ENCODE measurements around the gene KDM3B. TPM values are rescaled to one million over a fixed set of nuclear protein-coding genes. Genes with fewer than 3 reads are reported as not detected.

Gene KDM3B
- total and polyA plus RNA-seq, 9 of the 15 experiments (the other 6 are each of a cell fraction or from before 2014, with no cell fraction given) = 13.8 to 62.8 (median 41.9) TPM

DNA sequence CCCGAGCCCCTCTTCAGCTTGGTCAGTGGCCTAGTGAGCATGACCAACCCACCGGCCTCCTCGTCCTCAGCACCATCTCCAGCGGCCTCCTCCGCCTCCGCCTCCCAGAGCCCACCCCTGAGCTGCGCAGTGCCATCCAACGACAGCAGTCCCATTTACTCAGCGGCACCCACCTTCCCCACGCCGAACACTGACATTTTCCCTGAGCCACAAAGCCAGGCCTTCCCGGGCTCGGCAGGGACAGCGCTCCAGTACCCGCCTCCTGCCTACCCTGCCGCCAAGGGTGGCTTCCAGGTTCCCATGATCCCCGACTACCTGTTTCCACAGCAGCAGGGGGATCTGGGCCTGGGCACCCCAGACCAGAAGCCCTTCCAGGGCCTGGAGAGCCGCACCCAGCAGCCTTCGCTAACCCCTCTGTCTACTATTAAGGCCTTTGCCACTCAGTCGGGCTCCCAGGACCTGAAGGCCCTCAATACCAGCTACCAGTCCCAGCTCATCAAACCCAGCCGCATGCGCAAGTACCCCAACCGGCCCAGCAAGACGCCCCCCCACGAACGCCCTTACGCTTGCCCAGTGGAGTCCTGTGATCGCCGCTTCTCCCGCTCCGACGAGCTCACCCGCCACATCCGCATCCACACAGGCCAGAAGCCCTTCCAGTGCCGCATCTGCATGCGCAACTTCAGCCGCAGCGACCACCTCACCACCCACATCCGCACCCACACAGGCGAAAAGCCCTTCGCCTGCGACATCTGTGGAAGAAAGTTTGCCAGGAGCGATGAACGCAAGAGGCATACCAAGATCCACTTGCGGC lies 114.6 kb downstream of the KDM3B start (continued):
- TF ChIP-seq ZBTB40 (IDR thresholded peaks at IDR 0.05) = no peak
- TF ChIP-seq ZBTB40 (CRISPR knock-in tag; IDR thresholded peaks at IDR 0.05) = no peak
- no peak for TF ChIP-seq ELF4 (CRISPR knock-in tag; IDR thresholded peaks at IDR 0.05)
- no peak for TF ChIP-seq KDM2B (CRISPR knock-in tag; IDR thresholded peaks at IDR 0.05)
- TF ChIP-seq THAP7 (CRISPR knock-in tag; IDR thresholded peaks at IDR 0.05) = no peak
- TF ChIP-seq, protein P1, sequence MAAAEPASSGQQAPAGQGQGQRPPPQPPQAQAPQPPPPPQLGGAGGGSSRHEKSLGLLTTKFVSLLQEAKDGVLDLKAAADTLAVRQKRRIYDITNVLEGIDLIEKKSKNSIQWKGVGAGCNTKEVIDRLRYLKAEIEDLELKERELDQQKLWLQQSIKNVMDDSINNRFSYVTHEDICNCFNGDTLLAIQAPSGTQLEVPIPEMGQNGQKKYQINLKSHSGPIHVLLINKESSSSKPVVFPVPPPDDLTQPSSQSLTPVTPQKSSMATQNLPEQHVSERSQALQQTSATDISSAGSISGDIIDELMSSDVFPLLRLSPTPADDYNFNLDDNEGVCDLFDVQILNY (CRISPR knock-in tag; IDR thresholded peaks at IDR 0.05) = peak; percentile 76; the same call in 1 of the 2 replicates
- TF ChIP-seq, protein P2, sequence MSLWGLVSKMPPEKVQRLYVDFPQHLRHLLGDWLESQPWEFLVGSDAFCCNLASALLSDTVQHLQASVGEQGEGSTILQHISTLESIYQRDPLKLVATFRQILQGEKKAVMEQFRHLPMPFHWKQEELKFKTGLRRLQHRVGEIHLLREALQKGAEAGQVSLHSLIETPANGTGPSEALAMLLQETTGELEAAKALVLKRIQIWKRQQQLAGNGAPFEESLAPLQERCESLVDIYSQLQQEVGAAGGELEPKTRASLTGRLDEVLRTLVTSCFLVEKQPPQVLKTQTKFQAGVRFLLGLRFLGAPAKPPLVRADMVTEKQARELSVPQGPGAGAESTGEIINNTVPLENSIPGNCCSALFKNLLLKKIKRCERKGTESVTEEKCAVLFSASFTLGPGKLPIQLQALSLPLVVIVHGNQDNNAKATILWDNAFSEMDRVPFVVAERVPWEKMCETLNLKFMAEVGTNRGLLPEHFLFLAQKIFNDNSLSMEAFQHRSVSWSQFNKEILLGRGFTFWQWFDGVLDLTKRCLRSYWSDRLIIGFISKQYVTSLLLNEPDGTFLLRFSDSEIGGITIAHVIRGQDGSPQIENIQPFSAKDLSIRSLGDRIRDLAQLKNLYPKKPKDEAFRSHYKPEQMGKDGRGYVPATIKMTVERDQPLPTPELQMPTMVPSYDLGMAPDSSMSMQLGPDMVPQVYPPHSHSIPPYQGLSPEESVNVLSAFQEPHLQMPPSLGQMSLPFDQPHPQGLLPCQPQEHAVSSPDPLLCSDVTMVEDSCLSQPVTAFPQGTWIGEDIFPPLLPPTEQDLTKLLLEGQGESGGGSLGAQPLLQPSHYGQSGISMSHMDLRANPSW (CRISPR knock-in tag; IDR thresholded peaks at IDR 0.05) = no peak
- no peak for TF ChIP-seq TCFL5 (CRISPR knock-in tag; conservative IDR thresholded peaks at IDR 0.05)
- TF ChIP-seq, protein P3, sequence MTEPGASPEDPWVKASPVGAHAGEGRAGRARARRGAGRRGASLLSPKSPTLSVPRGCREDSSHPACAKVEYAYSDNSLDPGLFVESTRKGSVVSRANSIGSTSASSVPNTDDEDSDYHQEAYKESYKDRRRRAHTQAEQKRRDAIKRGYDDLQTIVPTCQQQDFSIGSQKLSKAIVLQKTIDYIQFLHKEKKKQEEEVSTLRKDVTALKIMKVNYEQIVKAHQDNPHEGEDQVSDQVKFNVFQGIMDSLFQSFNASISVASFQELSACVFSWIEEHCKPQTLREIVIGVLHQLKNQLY (CRISPR knock-in tag; conservative IDR thresholded peaks at IDR 0.05) = no peak
- no peak for TF ChIP-seq ZNF75A (CRISPR knock-in tag; IDR thresholded peaks at IDR 0.05)
- TF ChIP-seq SUPT5H (IDR thresholded peaks at IDR 0.05) = peak; percentile 46
- no peak for TF ChIP-seq ETV1 (tag; conservative IDR thresholded peaks at IDR 0.05; ENCODE audit: low read depth)
- no peak for TF ChIP-seq KLF10 (CRISPR knock-in tag; IDR thresholded peaks at IDR 0.05)
